Neural progenitor cell (in vitro differentiated cells): ENCODE measurements around the gene UNC5CL. TPM values are rescaled to one million over a fixed set of nuclear protein-coding genes. Genes with fewer than 3 reads are reported as not detected.

Experiments
- DNase-seq: peaks from one replicate; pipeline ENCODE4 v3.0.0-alpha.2; 2016; ENCODE audit warnings: low spot score
- H2AFZ ChIP-seq: fragments of 200-600 bp; sonication (generic); replicated peaks from 2 replicates; pipeline ENCODE4 v1.6.1; 2016; ENCODE audit warnings: antibody characterized with exemption
- H3F3A ChIP-seq: fragments of 200-600 bp; sonication (generic); 2 replicates; pipeline ENCODE4 v1.6.1; 2016; ENCODE audit warnings: antibody characterized with exemption, low read depth
- H3K27ac ChIP-seq: fragments of 200-600 bp; sonication (generic); 2 replicates; pipeline ENCODE4 v1.5.1; 2016; ENCODE audit warnings: mild to moderate bottlenecking
- H3K27me3 ChIP-seq: fragments of 200-600 bp; sonication (generic); 2 replicates; pipeline ENCODE4 v1.6.1; 2016; ENCODE audit warnings: mild to moderate bottlenecking, moderate library complexity
- H3K36me3 ChIP-seq: fragments of 200-600 bp; sonication (generic); 2 replicates; pipeline ENCODE4 v1.5.1; 2016
- H3K4me1 ChIP-seq: fragments of 200-600 bp; sonication (generic); 2 replicates; pipeline ENCODE4 v1.6.1; 2016; ENCODE audit warnings: mixed run types
- H3K4me2 ChIP-seq: fragments of 200-600 bp; sonication (generic); 2 replicates; pipeline ENCODE4 v1.6.1; 2016
- H3K4me3 ChIP-seq: fragments of 200-600 bp; sonication (generic); 2 replicates; pipeline ENCODE4 v1.5.1; 2016
- H3K79me2 ChIP-seq: fragments of 200-600 bp; sonication (generic); 2 replicates; pipeline ENCODE4 v1.6.1; 2016; ENCODE audit warnings: low read depth
- H3K9ac ChIP-seq: fragments of 200-600 bp; sonication (generic); 2 replicates; pipeline ENCODE4 v1.6.1; 2016
- H3K9me3 ChIP-seq: fragments of 200-600 bp; sonication (generic); 2 replicates; pipeline ENCODE4 v1.5.1; 2016; ENCODE audit warnings: low read depth
- H4K20me1 ChIP-seq: fragments of 200-600 bp; sonication (generic); 2 replicates; pipeline ENCODE4 v1.6.1; 2016; ENCODE audit warnings: low read depth
- H3K27ac Mint-ChIP-seq: 3 replicates; pipeline ENCODE4 v1.8.0; 2021; ENCODE audit warnings: mixed read lengths
- H3K27me3 Mint-ChIP-seq: 2 replicates; pipeline ENCODE4 v1.8.0; 2022; ENCODE audit warnings: low read depth, mild to moderate bottlenecking, inconsistent platforms, moderate library complexity, mixed read lengths; ENCODE audit not compliant: insufficient read depth
- H3K36me3 Mint-ChIP-seq: 3 replicates; pipeline ENCODE4 v1.8.0; 2021; ENCODE audit warnings: mixed read lengths
- H3K4me1 Mint-ChIP-seq: 3 replicates; pipeline ENCODE4 v1.8.0; 2021; ENCODE audit warnings: mixed read lengths
- H3K4me3 Mint-ChIP-seq: 3 replicates; pipeline ENCODE4 v1.8.0; 2021; ENCODE audit warnings: mild to moderate bottlenecking, moderate library complexity, mixed read lengths
- H3K9me3 Mint-ChIP-seq: 3 replicates; pipeline ENCODE4 v1.8.0; 2020; ENCODE audit warnings: mixed read lengths
- EZH2 ChIP-seq: fragments of 200-600 bp; sonication (generic); IDR thresholded peaks from 2 replicates; pipeline ENCODE4 v1.6.1; 2017; ENCODE audit warnings: antibody characterized with exemption, mild to moderate bottlenecking, moderate library complexity
- EZH2phosphoT487 ChIP-seq: fragments of 200-600 bp; sonication (generic); IDR thresholded peaks from 2 replicates; pipeline ENCODE4 v1.6.1; 2017; ENCODE audit warnings: antibody characterized with exemption
- total RNA-seq: library from RNA; depleted of rRNA; stranded (reverse); fragments of >200 nt; gene quantifications from 2 replicates; pipeline ENCODE4 v1.2.3, GENCODE V29; 2015; ENCODE audit warnings: low replicate concordance
- TF ChIP-seq, protein P1 (sequence below): fragments of 200-600 bp; sonication (generic); IDR thresholded peaks from 2 replicates; pipeline ENCODE4 v1.5.1; 2017; ENCODE audit warnings: antibody characterized with exemption, mild to moderate bottlenecking

UNC5CL gene
- total RNA-seq, 1 donor from 2014 or later, result 2.2 TPM

DNA sequence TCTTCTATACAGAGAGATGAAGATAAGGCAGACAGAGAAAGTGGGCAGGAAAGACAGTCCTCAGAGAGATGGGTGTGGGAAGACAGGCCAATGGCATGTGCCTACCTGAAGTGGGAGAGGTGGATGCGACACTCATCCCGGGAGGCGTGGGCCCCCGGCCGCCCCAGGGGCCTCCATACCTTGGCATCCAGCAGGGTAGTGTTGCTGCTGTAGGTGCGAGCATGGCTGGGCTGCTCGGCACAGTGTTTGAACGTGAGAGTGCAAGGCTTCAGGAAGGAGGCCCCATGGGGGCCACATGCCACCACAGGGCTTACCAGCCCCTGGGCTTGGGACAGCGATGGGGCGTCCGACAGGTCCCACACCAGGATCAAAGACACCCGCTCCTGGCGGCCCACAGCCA, 5.2 kb downstream of the UNC5CL start:
- no peak for DNase-seq
- Mint-ChIP-seq H3K27ac (no peak overlapping the region), H3K4me1 (peaks cover 14% of the 10 kb centered on the region), H3K27me3 (no peaks in the 10 kb centered on the region), H3K36me3 (peaks cover 1% of the 10 kb centered on the region), H3K9me3 (no peaks in the 10 kb centered on the region), H3K4me3 (no peak overlapping the region)
- peaks cover 9% of the 10 kb centered on the region for H3K4me1 ChIP-seq
- no peak overlapping the region for H3K4me2 ChIP-seq
- H3K27ac ChIP-seq, result no peak overlapping the region
- H3K9ac ChIP-seq, result no peak overlapping the region
- no peaks in the 10 kb centered on the region for H4K20me1 ChIP-seq
- no peaks in the 10 kb centered on the region for H3K36me3 ChIP-seq
- no peaks in the 10 kb centered on the region for H3K79me2 ChIP-seq
- H3K4me3 ChIP-seq, result no peak overlapping the region
- H2AFZ ChIP-seq, result no peak overlapping the region
- H3K9me3 ChIP-seq, result no peaks in the 10 kb centered on the region
- no peaks in the 10 kb centered on the region for H3K27me3 ChIP-seq
- TF ChIP-seq EZH2 (no peak), EZH2phosphoT487 (no peak)
- TF ChIP-seq, protein P1, sequence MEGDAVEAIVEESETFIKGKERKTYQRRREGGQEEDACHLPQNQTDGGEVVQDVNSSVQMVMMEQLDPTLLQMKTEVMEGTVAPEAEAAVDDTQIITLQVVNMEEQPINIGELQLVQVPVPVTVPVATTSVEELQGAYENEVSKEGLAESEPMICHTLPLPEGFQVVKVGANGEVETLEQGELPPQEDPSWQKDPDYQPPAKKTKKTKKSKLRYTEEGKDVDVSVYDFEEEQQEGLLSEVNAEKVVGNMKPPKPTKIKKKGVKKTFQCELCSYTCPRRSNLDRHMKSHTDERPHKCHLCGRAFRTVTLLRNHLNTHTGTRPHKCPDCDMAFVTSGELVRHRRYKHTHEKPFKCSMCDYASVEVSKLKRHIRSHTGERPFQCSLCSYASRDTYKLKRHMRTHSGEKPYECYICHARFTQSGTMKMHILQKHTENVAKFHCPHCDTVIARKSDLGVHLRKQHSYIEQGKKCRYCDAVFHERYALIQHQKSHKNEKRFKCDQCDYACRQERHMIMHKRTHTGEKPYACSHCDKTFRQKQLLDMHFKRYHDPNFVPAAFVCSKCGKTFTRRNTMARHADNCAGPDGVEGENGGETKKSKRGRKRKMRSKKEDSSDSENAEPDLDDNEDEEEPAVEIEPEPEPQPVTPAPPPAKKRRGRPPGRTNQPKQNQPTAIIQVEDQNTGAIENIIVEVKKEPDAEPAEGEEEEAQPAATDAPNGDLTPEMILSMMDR, result no peak
- H3F3A ChIP-seq, result peaks cover 5% of the 10 kb centered on the region

- Mint-ChIP-seq H3K9me3 (no peaks in the 10 kb centered on the region), H3K27me3 (no peaks in the 10 kb centered on the region), H3K4me1 (peaks cover 20% of the 10 kb centered on the region), H3K4me3 (no peak overlapping the region), H3K27ac (no peak overlapping the region), H3K36me3 (peaks cover 1% of the 10 kb centered on the region)
- Histone ChIP-seq H3K79me2 (no peaks in the 10 kb centered on the region), H3K27ac (no peak overlapping the region), H3F3A (peaks cover 11% of the 10 kb centered on the region), H3K36me3 (no peaks in the 10 kb centered on the region), H3K4me1 (peaks cover 14% of the 10 kb centered on the region), H3K4me2 (no peak overlapping the region), H3K9ac (no peak overlapping the region), H3K27me3 (no peaks in the 10 kb centered on the region), H3K9me3 (no peaks in the 10 kb centered on the region), H4K20me1 (no peaks in the 10 kb centered on the region), H2AFZ (no peak overlapping the region), H3K4me3 (no peak overlapping the region)
- no peak for DNase-seq
- no peak for TF ChIP-seq EZH2
- no peak for TF ChIP-seq EZH2phosphoT487
- TF ChIP-seq, protein P1, result no peak
Measured at GRCh38 chr6:41032830-41033229, 6.2 kb downstream of the UNC5CL start.

- Histone ChIP-seq H2AFZ (peak overlapping the region; percentile 85), H3K4me1 (peaks cover 27% of the 10 kb centered on the region), H4K20me1 (no peaks in the 10 kb centered on the region), H3F3A (peaks cover 18% of the 10 kb centered on the region), H3K36me3 (no peaks in the 10 kb centered on the region), H3K9ac (no peak overlapping the region), H3K9me3 (no peaks in the 10 kb centered on the region), H3K27ac (no peak overlapping the region), H3K4me3 (peak overlapping the region; percentile 46), H3K4me2 (peak overlapping the region; percentile 72), H3K27me3 (no peaks in the 10 kb centered on the region), H3K79me2 (no peaks in the 10 kb centered on the region)
- H3K4me3 Mint-ChIP-seq, result peak overlapping the region; percentile 61
- H3K4me1 Mint-ChIP-seq, result peaks cover 32% of the 10 kb centered on the region
- TF ChIP-seq, protein P1, result no peak
- TF ChIP-seq EZH2 (no peak), EZH2phosphoT487 (no peak)
- H3K27ac Mint-ChIP-seq, result peak overlapping the region; percentile 33
- no peaks in the 10 kb centered on the region for H3K9me3 Mint-ChIP-seq
- no peaks in the 10 kb centered on the region for H3K27me3 Mint-ChIP-seq
- peak; percentile 32 for DNase-seq
- peaks cover 8% of the 10 kb centered on the region for H3K36me3 Mint-ChIP-seq
Measured at GRCh38 chr6:41028561-41029412, 10.2 kb downstream of the UNC5CL start.
